GM21576 (cell line): ENCODE measurements around the gene CH25H.

Experiments
- ATAC-seq: cut with Tn5 transposase; IDR thresholded peaks from one replicate; pipeline ENCODE4 v1.9.1; 2021; ENCODE audit warnings: mild to moderate bottlenecking, moderate library complexity; ENCODE audit not compliant: unreplicated experiment

Gene CH25H

GRCh38 chr10:89159316-89159715, 47.8 kb downstream of the CH25H start:
- no peak for ATAC-seq

GRCh38 chr10:89158446-89158845, 48.7 kb downstream of the CH25H start:
- ATAC-seq: no peak

GRCh38 chr10:89156161-89156835, 50.8 kb downstream of the CH25H start:
- ATAC-seq: no peak
